ENCODE data around the gene TDRD7.

DNA sequence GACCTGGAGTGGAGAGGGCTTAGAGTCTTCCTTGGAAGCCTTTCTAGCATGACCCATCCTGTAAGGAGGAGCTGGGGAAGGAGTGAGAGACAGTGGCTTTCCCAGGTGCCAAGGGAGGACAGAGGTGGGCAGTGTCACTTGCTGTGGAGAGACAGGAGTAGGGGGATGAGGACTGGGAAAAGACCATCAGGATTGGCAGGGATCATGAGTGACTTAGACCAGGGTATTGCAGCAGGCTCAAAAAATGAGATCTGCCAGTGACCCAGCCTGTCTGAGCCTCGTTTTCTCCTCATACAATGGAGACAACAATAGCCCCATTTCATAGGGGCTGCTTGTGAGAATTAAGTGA lies 91.9 kb downstream of the TDRD7 start:
- TF ChIP-seq, protein P1, sequence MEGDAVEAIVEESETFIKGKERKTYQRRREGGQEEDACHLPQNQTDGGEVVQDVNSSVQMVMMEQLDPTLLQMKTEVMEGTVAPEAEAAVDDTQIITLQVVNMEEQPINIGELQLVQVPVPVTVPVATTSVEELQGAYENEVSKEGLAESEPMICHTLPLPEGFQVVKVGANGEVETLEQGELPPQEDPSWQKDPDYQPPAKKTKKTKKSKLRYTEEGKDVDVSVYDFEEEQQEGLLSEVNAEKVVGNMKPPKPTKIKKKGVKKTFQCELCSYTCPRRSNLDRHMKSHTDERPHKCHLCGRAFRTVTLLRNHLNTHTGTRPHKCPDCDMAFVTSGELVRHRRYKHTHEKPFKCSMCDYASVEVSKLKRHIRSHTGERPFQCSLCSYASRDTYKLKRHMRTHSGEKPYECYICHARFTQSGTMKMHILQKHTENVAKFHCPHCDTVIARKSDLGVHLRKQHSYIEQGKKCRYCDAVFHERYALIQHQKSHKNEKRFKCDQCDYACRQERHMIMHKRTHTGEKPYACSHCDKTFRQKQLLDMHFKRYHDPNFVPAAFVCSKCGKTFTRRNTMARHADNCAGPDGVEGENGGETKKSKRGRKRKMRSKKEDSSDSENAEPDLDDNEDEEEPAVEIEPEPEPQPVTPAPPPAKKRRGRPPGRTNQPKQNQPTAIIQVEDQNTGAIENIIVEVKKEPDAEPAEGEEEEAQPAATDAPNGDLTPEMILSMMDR (IDR thresholded peaks at IDR 0.05; ENCODE audit: insufficient read depth, low read depth, low read length): no peak
- TF ChIP-seq EZH2 (IDR thresholded peaks at IDR 0.05; ENCODE audit: insufficient read depth, low read length): no peak
